Natural killer cell treated with Interleukin-12 subunit alpha and Interleukin-12 subunit beta and Interleukin-15 and Interleukin-18, amount 100 ng/mL, for 72 hours (primary cell): ENCODE measurements around the gene ANKS6. TPM values are rescaled to one million over a fixed set of nuclear protein-coding genes. Genes with fewer than 3 reads are reported as not detected.

Source experiments
- ATAC-seq, 2 donors: fragments of 150-1000 bp; cut with Tn5 transposase in 1 of 2; sonication (Bioruptor Pico), chemical (Tn5 transposase) in 1 of 2; 2 replicates each; pipeline ENCODE4 v1.10.0; 2021
- DNase-seq: peaks from one replicate; pipeline ENCODE4 v3.0.0; 2022; ENCODE audit warnings: low spot score
- H3K27ac Mint-ChIP-seq, 2 donors: 1 replicate in 1 of 2; 2 replicates in 1 of 2; pipeline ENCODE4 v1.8.0; 2022; ENCODE audit warnings: mixed read lengths in 2 of 2, mild to moderate bottlenecking in 1 of 2, moderate library complexity in 1 of 2
- H3K27me3 Mint-ChIP-seq, 2 donors: 1 replicate in 1 of 2; 2 replicates in 1 of 2; pipeline ENCODE4 v1.8.0; 2022; ENCODE audit warnings: mixed read lengths in 2 of 2
- H3K36me3 Mint-ChIP-seq: one replicate; pipeline ENCODE4 v1.8.0; 2022; ENCODE audit warnings: mixed read lengths
- H3K4me1 Mint-ChIP-seq, 2 donors: 1 replicate in 1 of 2; 2 replicates in 1 of 2; pipeline ENCODE4 v1.8.0; 2022; ENCODE audit warnings: low read depth in 2 of 2, mixed read lengths in 2 of 2, mild to moderate bottlenecking in 1 of 2
- H3K4me3 Mint-ChIP-seq: one replicate; pipeline ENCODE4 v1.8.0; 2022; ENCODE audit warnings: mixed read lengths
- H3K9me3 Mint-ChIP-seq: 2 replicates; pipeline ENCODE4 v1.8.0; 2022; ENCODE audit warnings: mixed read lengths
- total RNA-seq, 2 donors: library from RNA; stranded (reverse); gene quantifications; one replicate each; pipeline ENCODE4 v1.2.3, GENCODE V29; 2022

ANKS6 gene
- total RNA-seq, 2 donors from 2014 or later = 7.0 to 18.5 TPM

- ATAC-seq (no peak), DNase-seq (no peak)
- H3K4me3 Mint-ChIP-seq = no peak overlapping the region
- no peaks in the 10 kb centered on the region for H3K4me1 Mint-ChIP-seq
- H3K36me3 Mint-ChIP-seq = no peaks in the 10 kb centered on the region
- H3K27ac Mint-ChIP-seq = no peak overlapping the region
- no peaks in the 10 kb centered on the region for H3K27me3 Mint-ChIP-seq
- no peaks in the 10 kb centered on the region for H3K9me3 Mint-ChIP-seq
Observed at GRCh38 chr9:98829766-98830165, 33.4 kb upstream of the ANKS6 start.

- Mint-ChIP-seq H3K27me3 (no peaks in the 10 kb centered on the region), H3K27ac (no peak overlapping the region), H3K9me3 (no peaks in the 10 kb centered on the region), H3K4me1 (peaks cover 0 to 3% of the 10 kb centered on the region in 2 donors), H3K36me3 (no peaks in the 10 kb centered on the region), H3K4me3 (no peak overlapping the region)
- DNase-seq (no peak), ATAC-seq (no peak)
Observed at GRCh38 chr9:98826716-98827115, 30.4 kb upstream of the ANKS6 start.

GRCh38 chr9:98825414-98825813 lies 29.1 kb upstream of the ANKS6 start:
- peaks cover 0 to 3% of the 10 kb centered on the region in 2 donors for H3K4me1 Mint-ChIP-seq
- H3K4me3 Mint-ChIP-seq = no peak overlapping the region
- H3K27ac Mint-ChIP-seq = no peak overlapping the region
- no peak for ATAC-seq
- no peaks in the 10 kb centered on the region for H3K27me3 Mint-ChIP-seq
- no peak for DNase-seq
- no peaks in the 10 kb centered on the region for H3K9me3 Mint-ChIP-seq
- H3K36me3 Mint-ChIP-seq = no peaks in the 10 kb centered on the region

GRCh38 chr9:98823666-98824334 lies 27.4 kb upstream of the ANKS6 start:
- Mint-ChIP-seq H3K4me3 (no peak overlapping the region), H3K36me3 (no peaks in the 10 kb centered on the region), H3K27ac (peak overlapping the region in 1 of 2 donors; percentile 52), H3K27me3 (no peaks in the 10 kb centered on the region), H3K4me1 (peaks cover 0 to 3% of the 10 kb centered on the region in 2 donors), H3K9me3 (no peaks in the 10 kb centered on the region)
- no peak for DNase-seq
- peak in 1 of 2 donors; percentile 15 for ATAC-seq

- Mint-ChIP-seq H3K27me3 (no peaks in the 10 kb centered on the region), H3K36me3 (no peaks in the 10 kb centered on the region), H3K4me1 (peaks cover 0 to 3% of the 10 kb centered on the region in 2 donors), H3K27ac (no peak overlapping the region), H3K9me3 (no peaks in the 10 kb centered on the region), H3K4me3 (no peak overlapping the region)
- DNase-seq = no peak
- no peak for ATAC-seq
Observed at GRCh38 chr9:98822661-98823060, 26.3 kb upstream of the ANKS6 start.

GRCh38 chr9:98821831-98822230 lies 25.5 kb upstream of the ANKS6 start:
- no peak for ATAC-seq
- H3K9me3 Mint-ChIP-seq = no peaks in the 10 kb centered on the region
- H3K27ac Mint-ChIP-seq = no peak overlapping the region
- H3K4me1 Mint-ChIP-seq = peaks cover 0 to 3% of the 10 kb centered on the region in 2 donors
- no peaks in the 10 kb centered on the region for H3K27me3 Mint-ChIP-seq
- no peak for DNase-seq
- H3K36me3 Mint-ChIP-seq = no peaks in the 10 kb centered on the region
- H3K4me3 Mint-ChIP-seq = no peak overlapping the region

- peaks cover 0 to 3% of the 10 kb centered on the region in 2 donors for H3K4me1 Mint-ChIP-seq
- no peak overlapping the region for H3K4me3 Mint-ChIP-seq
- DNase-seq = no peak
- no peaks in the 10 kb centered on the region for H3K9me3 Mint-ChIP-seq
- ATAC-seq = no peak
- no peaks in the 10 kb centered on the region for H3K27me3 Mint-ChIP-seq
- H3K27ac Mint-ChIP-seq = no peak overlapping the region
- H3K36me3 Mint-ChIP-seq = no peaks in the 10 kb centered on the region
Observed at GRCh38 chr9:98819231-98819630, 22.9 kb upstream of the ANKS6 start.

GRCh38 chr9:98818764-98819163 lies 22.4 kb upstream of the ANKS6 start:
- no peaks in the 10 kb centered on the region for H3K27me3 Mint-ChIP-seq
- no peaks in the 10 kb centered on the region for H3K9me3 Mint-ChIP-seq
- DNase-seq (no peak), ATAC-seq (no peak)
- H3K4me3 Mint-ChIP-seq = no peak overlapping the region
- H3K4me1 Mint-ChIP-seq = peaks cover 0 to 3% of the 10 kb centered on the region in 2 donors
- H3K36me3 Mint-ChIP-seq = no peaks in the 10 kb centered on the region
- no peak overlapping the region for H3K27ac Mint-ChIP-seq

GRCh38 chr9:98815391-98815951 lies 19.1 kb upstream of the ANKS6 start:
- H3K4me1 Mint-ChIP-seq = peaks cover 7 to 8% of the 10 kb centered on the region in 2 donors
- H3K27me3 Mint-ChIP-seq = no peaks in the 10 kb centered on the region
- DNase-seq (no peak), ATAC-seq (no peak)
- H3K4me3 Mint-ChIP-seq = no peak overlapping the region
- H3K9me3 Mint-ChIP-seq = no peaks in the 10 kb centered on the region
- peaks cover 4% of the 10 kb centered on the region for H3K36me3 Mint-ChIP-seq
- no peak overlapping the region for H3K27ac Mint-ChIP-seq

- Mint-ChIP-seq H3K27ac (no peak overlapping the region), H3K4me3 (no peak overlapping the region), H3K36me3 (peaks cover 4% of the 10 kb centered on the region), H3K9me3 (no peaks in the 10 kb centered on the region), H3K27me3 (peaks cover 4 to 8% of the 10 kb centered on the region in 2 donors), H3K4me1 (peaks cover 26 to 28% of the 10 kb centered on the region in 2 donors)
- ATAC-seq (peak; percentile 7 to 58), DNase-seq (no peak)
Observed at GRCh38 chr9:98811051-98811650, 14.8 kb upstream of the ANKS6 start.

- H3K27ac Mint-ChIP-seq = no peak overlapping the region
- peaks cover 26 to 28% of the 10 kb centered on the region in 2 donors for H3K4me1 Mint-ChIP-seq
Observed at GRCh38 chr9:98810102-98810842, 13.9 kb upstream of the ANKS6 start.

GRCh38 chr9:98809311-98810101 lies 13.2 kb upstream of the ANKS6 start:
- peaks cover 4% of the 10 kb centered on the region for H3K36me3 Mint-ChIP-seq
- DNase-seq (no peak), ATAC-seq (no peak)
- H3K27me3 Mint-ChIP-seq = peaks cover 6 to 22% of the 10 kb centered on the region in 2 donors
- no peak overlapping the region for H3K27ac Mint-ChIP-seq
- peak overlapping the region; percentile 54 for H3K4me3 Mint-ChIP-seq
- H3K4me1 Mint-ChIP-seq = peaks cover 26 to 28% of the 10 kb centered on the region in 2 donors
- H3K9me3 Mint-ChIP-seq = no peaks in the 10 kb centered on the region

More at GRCh38 chr9:98810102-98810842, 13.9 kb upstream of the ANKS6 start:
- Mint-ChIP-seq H3K36me3 (peaks cover 4% of the 10 kb centered on the region), H3K27me3 (peaks cover 4 to 15% of the 10 kb centered on the region in 2 donors), H3K4me3 (no peak overlapping the region), H3K9me3 (no peaks in the 10 kb centered on the region)
- ATAC-seq (no peak), DNase-seq (no peak)

- H3K4me3 Mint-ChIP-seq = peak overlapping the region; percentile 54
- no peak for ATAC-seq
- DNase-seq = no peak
- peaks cover 6 to 23% of the 10 kb centered on the region in 2 donors for H3K27me3 Mint-ChIP-seq
- no peak overlapping the region for H3K27ac Mint-ChIP-seq
- peaks cover 4% of the 10 kb centered on the region for H3K36me3 Mint-ChIP-seq
- no peaks in the 10 kb centered on the region for H3K9me3 Mint-ChIP-seq
- H3K4me1 Mint-ChIP-seq = peaks cover 26 to 28% of the 10 kb centered on the region in 2 donors
Observed at GRCh38 chr9:98808875-98809274, 12.5 kb upstream of the ANKS6 start.
